Posterior cingulate gyrus (tissue), 11 donors: ENCODE data around the gene ZNF343.
"Not testable (repeated sequence)": the region's sequence is repeated elsewhere in the genome, so short reads cannot be mapped to it uniquely, and the experiment has no call there.

Experiments
- DNase-seq, 10 donors: peaks; one replicate each; pipeline versions ENCODE4 v3.0.0 to v3.0.0-alpha.2; 2020 to 2021; ENCODE audit warnings: mixed read lengths in 3 of 10
- intact Hi-C: fragments of 100-400 bp; cut with DNase I; formaldehyde crosslinking; loops from one replicate; pipeline ENCODE4 v1.15.1; 2023

Gene ZNF343

GRCh38 chr20:2508631-2509467 is at the start of gene ZNF343:
ZNF343 (minus strand) TSS chr20:2508915; CDS start chr20:2493895, 15,020 bp downstream.
- DNase-seq = peak; percentile 73 to 97 (median 80)
- intact Hi-C loops = loop anchor here (2.0 kb wide), 1 partner anchor 38 kb away; the partner anchor contains the start of gene SNRPB

DNA sequence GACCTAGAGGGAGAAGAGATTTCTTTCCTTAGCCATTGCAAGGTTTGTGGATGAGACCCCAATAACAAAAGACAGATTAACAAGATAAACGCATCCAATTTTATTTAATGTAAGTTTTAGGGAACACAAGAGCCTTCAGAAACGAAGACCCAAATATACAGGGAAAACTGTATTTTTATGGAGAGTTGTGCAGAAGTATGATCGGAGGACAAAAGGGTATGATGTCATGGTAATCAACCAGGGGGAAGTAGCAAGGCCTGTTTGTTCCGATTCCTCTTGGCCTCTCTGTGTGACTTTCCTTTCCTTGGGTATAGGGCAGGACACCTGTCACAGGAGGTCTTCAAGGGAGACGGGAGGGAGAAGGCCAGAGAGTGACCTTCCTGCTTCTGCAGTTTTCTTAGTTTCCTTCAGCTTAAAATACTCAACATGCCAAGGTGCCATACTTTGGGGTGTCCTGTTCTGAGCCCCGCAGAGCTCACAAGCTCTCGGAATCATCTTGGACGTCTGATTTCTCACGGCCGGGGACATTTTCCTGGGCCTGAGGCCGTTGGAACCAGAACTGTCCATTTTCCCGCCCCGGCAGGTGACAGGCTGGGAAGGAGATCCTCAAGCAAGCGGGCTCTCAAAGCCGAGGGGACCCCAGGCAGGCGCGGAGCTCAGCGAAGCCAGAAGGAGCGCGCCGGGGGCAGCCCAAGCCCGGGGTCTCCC is 49.3 kb upstream of the ZNF343 start:
- DNase-seq = no peak
- intact Hi-C loops = loop anchor here (5.0 kb wide), 1 partner anchor 36 kb away; no protein-coding TSS in a partner anchor

GRCh38 chr20:2545594-2545993 is 36.9 kb upstream of the ZNF343 start:
- intact Hi-C loops = no loop called here
- no peak for DNase-seq

DNA sequence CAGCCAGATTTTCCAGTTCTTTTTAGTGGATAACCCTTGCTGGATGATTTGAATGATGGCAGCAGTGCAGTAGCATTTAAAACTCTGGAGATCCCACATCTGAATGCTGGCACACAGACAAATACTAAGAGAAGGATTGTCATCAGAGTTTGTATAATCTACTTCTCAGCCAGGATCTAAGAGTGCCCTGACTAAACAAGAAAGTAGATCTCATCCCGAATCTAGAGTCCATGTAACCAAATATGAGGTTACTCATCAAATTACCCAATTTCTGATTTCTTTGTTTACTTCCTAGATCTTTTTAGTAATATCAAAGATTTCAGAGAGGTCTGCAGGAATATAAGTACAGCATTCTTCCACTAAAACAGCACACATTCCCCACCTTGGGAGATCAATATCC is 35.5 kb upstream of the ZNF343 start:
- no peak for DNase-seq
- intact Hi-C loops = no loop called here

GRCh38 chr20:2542361-2542760 is 33.6 kb upstream of the ZNF343 start:
- intact Hi-C loops = no loop called here

DNA sequence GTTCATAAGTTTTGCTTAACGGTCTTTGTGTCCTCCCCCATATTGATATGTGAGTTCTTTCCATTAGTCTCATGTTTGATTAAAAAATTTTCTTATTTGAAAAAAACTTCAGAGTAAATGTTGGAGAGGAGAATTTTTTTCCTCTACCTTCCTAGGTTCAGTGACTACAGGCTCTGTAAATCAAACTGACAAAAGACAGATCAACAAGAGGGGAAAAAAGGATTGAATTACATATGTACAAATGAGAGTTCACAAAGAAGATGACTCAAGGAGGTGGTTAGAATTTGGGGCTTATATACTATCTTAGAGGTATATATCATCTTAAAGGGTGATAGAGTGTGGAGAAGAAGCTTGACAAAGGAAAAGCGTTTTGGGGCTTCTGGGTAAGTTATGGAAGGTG is 33.2 kb upstream of the ZNF343 start:
- intact Hi-C loops = no loop called here
- no peak for DNase-seq

More at GRCh38 chr20:2542361-2542760, 33.6 kb upstream of the ZNF343 start:
- no peak for DNase-seq

DNA sequence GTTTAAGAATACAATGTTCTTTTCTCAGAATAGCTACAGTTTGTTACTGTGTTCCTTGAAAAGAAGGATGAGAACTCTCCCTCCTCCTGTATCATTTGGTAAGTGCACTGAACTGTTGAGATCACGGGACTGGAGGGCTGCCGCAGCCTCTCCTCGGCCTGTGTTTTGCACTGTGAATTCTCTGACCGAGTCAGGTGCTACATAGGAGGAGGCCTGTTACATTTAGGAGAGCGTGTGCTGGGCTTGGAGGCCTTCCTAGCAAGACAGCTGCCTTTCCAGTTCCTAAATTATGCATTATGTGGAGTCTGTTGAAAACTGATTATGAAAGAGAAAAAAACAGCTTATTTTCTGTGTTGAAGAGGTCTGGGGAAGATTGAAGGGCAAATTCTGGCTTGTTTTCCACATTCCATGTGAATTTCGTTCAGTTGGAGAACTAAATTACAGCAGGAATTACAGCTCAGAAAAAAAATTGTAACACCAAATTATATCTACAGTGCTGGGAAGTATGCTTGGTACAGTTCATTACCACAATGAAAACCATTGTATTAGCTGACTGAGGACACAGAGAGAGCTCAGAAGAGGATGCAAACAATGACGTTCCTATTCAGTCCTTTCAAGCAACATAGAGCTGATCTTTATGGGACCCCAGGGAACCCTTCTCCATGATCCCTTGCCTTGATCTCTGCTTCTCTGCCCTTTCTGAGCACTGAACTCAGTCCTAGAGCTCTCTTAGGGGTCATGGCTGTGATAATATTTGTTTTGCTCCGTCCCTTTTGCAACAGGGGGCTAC is 30.4 kb upstream of the ZNF343 start:
- peak in 6 of 10 donors; percentile 39 to 92 (median 54) for DNase-seq
- intact Hi-C loops = no loop called here

- no peak for DNase-seq
- intact Hi-C loops = no loop called here
These were observed 29.6 kb upstream of the ZNF343 start for GRCh38 chr20:2538356-2538755.

DNA sequence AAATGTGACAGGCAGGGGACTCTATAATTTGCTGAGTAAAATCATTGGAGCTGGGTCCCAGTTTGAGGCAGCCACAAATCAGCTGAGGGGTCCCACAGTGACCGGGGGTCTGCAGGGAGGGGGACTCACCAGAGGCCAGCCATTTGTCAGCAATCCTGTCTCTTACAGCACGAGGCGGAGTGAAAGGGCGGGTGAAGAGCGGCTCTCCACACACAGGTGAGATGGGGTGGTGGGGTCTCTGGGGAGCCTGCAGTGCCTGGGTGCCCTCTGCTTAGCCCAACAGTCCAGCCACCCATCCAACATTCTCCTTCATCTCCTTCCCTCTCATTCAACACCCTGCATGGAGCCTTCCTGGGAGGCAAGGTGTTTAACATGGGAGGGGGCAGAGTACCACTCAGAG is 28.4 kb upstream of the ZNF343 start:
- intact Hi-C loops = no loop called here
- no peak for DNase-seq

- intact Hi-C loops = no loop called here
- DNase-seq = no peak
These were observed 27.9 kb upstream of the ZNF343 start, which contains the start of gene TMC2 for GRCh38 chr20:2536560-2536986. TMC2 (plus strand) TSS chr20:2536573; CDS start chr20:2536622, 49 bp downstream.

GRCh38 chr20:2535711-2536559 is 27.2 kb upstream of the ZNF343 start:
- DNase-seq = peak in 1 of 10 donors; percentile 87
- intact Hi-C loops = no loop called here

DNA sequence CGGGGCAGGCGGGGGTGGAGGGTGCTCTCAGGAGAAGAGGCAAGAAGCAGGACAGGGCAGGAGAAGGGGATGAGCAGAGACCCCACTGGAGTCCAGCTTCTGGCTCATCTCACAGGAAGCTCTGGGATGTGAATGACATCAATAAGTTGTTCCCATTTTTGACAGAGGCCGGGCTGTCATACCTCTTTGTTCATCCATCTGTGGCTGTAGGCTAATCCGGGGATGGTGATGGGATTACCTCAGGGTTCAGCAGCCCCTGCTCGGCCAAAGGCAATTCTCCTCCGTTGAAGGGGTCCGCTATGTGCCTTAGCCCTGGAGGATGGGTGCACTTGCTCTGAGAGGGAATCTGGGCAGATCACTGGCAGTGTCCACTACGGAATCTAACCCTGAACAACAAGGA is 24.4 kb upstream of the ZNF343 start:
- intact Hi-C loops = no loop called here
- no peak for DNase-seq

DNA sequence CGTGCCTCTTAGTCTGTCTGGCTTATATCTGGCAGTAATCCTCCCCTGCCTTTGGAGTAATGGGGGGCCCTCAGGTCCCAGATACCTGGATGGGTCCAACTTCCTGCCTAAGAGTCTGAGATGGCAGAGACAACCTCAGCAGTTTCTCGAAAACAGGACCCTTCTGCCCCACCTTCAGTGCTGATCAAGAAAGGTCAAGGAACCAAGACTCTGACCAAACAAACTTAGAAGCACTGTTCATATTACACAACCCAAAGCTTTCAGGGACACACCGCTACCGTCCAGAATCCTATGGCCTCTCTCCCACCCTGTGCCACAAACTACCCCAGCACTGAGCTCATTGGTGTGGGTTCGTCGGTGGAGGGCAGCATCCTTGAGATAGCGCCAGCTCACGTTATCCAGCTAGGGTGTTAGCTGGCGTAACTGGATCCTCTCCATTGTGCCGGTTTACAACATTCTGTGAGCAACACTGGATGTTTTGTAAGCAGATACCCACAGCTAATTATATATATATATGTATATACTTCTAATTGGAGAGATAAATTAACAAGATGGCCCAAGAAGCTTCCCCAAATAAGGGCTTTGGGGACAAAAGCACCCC is 20.1 kb upstream of the ZNF343 start:
- intact Hi-C loops = no loop called here

GRCh38 chr20:2527762-2528161 is 19.0 kb upstream of the ZNF343 start:
- intact Hi-C loops = no loop called here
- no peak for DNase-seq

More for the DNA sequence above, 20.1 kb upstream of the ZNF343 start:
- DNase-seq = no peak

GRCh38 chr20:2526218-2526583 is 17.5 kb upstream of the ZNF343 start:
- intact Hi-C loops, DNase-seq: not testable (repeated sequence)

- intact Hi-C loops = loop anchor here (2.0 to 5.0 kb wide), 3 partner anchors 32 to 128 kb away; partner anchors contain the start of genes NOP56 and SNRPB
- peak in 8 of 10 donors; percentile 49 to 94 (median 62) for DNase-seq
These were observed 16.2 kb upstream of the ZNF343 start for GRCh38 chr20:2524709-2525506.

- intact Hi-C loops = loop anchor here (2.0 to 5.0 kb wide), 3 partner anchors 33 to 129 kb away; partner anchors contain the start of genes NOP56 and SNRPB
- peak; percentile 82 to 98 (median 93) for DNase-seq
These were observed 15.4 kb upstream of the ZNF343 start for GRCh38 chr20:2523919-2524708.
